Neural progenitor cell (in vitro differentiated cells): ENCODE results near the gene HS3ST5.

Source experiments
- EZH2 ChIP-seq: fragments of 200-600 bp; sonication (generic); IDR thresholded peaks from 2 replicates; pipeline ENCODE4 v1.6.1; 2017; ENCODE audit warnings: antibody characterized with exemption, mild to moderate bottlenecking, moderate library complexity
- TF ChIP-seq, protein P1 (sequence below): fragments of 200-600 bp; sonication (generic); IDR thresholded peaks from 2 replicates; pipeline ENCODE4 v1.5.1; 2017; ENCODE audit warnings: antibody characterized with exemption, mild to moderate bottlenecking

DNA sequence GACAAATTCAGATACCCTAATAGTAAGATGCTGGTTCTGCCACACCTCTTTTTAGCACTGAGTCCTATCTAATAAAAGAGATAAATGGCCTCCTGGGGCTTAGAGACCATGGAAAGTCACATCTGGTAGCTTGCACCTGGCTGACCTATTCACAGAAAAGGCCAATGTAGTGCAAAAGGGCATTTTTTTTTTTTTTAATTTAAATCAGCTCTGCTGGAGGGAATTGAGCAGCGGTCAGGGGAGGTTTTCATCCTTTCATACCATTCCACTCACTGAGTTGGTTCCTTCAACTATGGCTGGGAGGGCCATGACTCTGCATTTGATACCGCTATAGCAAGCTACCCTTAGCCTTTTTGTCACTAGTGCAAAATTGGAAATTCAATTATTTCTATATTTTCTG, 20.1 kb upstream of the HS3ST5 start:
- TF ChIP-seq, protein P1, sequence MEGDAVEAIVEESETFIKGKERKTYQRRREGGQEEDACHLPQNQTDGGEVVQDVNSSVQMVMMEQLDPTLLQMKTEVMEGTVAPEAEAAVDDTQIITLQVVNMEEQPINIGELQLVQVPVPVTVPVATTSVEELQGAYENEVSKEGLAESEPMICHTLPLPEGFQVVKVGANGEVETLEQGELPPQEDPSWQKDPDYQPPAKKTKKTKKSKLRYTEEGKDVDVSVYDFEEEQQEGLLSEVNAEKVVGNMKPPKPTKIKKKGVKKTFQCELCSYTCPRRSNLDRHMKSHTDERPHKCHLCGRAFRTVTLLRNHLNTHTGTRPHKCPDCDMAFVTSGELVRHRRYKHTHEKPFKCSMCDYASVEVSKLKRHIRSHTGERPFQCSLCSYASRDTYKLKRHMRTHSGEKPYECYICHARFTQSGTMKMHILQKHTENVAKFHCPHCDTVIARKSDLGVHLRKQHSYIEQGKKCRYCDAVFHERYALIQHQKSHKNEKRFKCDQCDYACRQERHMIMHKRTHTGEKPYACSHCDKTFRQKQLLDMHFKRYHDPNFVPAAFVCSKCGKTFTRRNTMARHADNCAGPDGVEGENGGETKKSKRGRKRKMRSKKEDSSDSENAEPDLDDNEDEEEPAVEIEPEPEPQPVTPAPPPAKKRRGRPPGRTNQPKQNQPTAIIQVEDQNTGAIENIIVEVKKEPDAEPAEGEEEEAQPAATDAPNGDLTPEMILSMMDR: no peak
- TF ChIP-seq EZH2: no peak
